Natural killer cell treated with Interleukin-12 subunit alpha and Interleukin-12 subunit beta and Interleukin-15 and Interleukin-18, amount 100 ng/mL, for 72 hours (primary cell): Measurements from ENCODE around the gene MIP. TPM values are rescaled to one million over a fixed set of nuclear protein-coding genes. Genes with fewer than 3 reads are reported as not detected.
"Not testable (repeated sequence)": the region's sequence is repeated elsewhere in the genome, so short reads cannot be mapped to it uniquely, and the experiment has no call there.

Source experiments
- ATAC-seq, 2 donors: fragments of 150-1000 bp; cut with Tn5 transposase in 1 of 2; sonication (Bioruptor Pico), chemical (Tn5 transposase) in 1 of 2; 2 replicates each; pipeline ENCODE4 v1.10.0; 2021
- DNase-seq: peaks from one replicate; pipeline ENCODE4 v3.0.0; 2022; ENCODE audit warnings: low spot score
- H3K27ac Mint-ChIP-seq, 2 donors: 1 replicate in 1 of 2; 2 replicates in 1 of 2; pipeline ENCODE4 v1.8.0; 2022; ENCODE audit warnings: mixed read lengths in 2 of 2, mild to moderate bottlenecking in 1 of 2, moderate library complexity in 1 of 2
- H3K27me3 Mint-ChIP-seq, 2 donors: 1 replicate in 1 of 2; 2 replicates in 1 of 2; pipeline ENCODE4 v1.8.0; 2022; ENCODE audit warnings: mixed read lengths in 2 of 2
- H3K36me3 Mint-ChIP-seq: one replicate; pipeline ENCODE4 v1.8.0; 2022; ENCODE audit warnings: mixed read lengths
- H3K4me1 Mint-ChIP-seq, 2 donors: 1 replicate in 1 of 2; 2 replicates in 1 of 2; pipeline ENCODE4 v1.8.0; 2022; ENCODE audit warnings: low read depth in 2 of 2, mixed read lengths in 2 of 2, mild to moderate bottlenecking in 1 of 2
- H3K4me3 Mint-ChIP-seq: one replicate; pipeline ENCODE4 v1.8.0; 2022; ENCODE audit warnings: mixed read lengths
- H3K9me3 Mint-ChIP-seq: 2 replicates; pipeline ENCODE4 v1.8.0; 2022; ENCODE audit warnings: mixed read lengths
- total RNA-seq, 2 donors: library from RNA; stranded (reverse); gene quantifications; one replicate each; pipeline ENCODE4 v1.2.3, GENCODE V29; 2022

MIP gene
- total RNA-seq, 2 donors from 2014 or later = 0.75 TPM; not detected in 1

DNA sequence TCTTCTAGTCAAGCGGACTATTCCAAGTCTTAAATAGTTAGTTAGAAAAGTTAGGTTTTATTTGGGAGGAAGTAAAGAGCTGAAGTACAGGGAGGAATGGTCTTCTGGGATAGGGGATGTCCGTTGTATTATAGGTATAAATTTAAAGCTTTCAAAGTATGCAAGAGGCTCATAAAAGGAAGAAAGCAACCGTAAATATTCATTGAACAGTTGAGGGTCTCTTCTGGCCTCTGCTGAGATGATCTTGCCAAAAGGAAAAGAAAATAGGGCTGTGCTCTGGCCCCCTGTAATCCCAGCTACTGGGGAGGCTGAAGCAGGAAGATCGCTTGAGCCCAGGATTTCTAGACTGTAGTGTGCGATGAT lies 4.9 kb downstream of the MIP start:
- H3K27ac Mint-ChIP-seq = peak overlapping the region; percentile 82 to 98
- ATAC-seq (no peak), DNase-seq (no peak)
- peaks cover 20 to 25% of the 10 kb centered on the region in 2 donors for H3K4me1 Mint-ChIP-seq
- H3K4me3 Mint-ChIP-seq = peak overlapping the region; percentile 87
- H3K9me3 Mint-ChIP-seq = no peaks in the 10 kb centered on the region
- H3K27me3 Mint-ChIP-seq = peaks cover 0 to 3% of the 10 kb centered on the region in 2 donors
- peaks cover 4% of the 10 kb centered on the region for H3K36me3 Mint-ChIP-seq

DNA sequence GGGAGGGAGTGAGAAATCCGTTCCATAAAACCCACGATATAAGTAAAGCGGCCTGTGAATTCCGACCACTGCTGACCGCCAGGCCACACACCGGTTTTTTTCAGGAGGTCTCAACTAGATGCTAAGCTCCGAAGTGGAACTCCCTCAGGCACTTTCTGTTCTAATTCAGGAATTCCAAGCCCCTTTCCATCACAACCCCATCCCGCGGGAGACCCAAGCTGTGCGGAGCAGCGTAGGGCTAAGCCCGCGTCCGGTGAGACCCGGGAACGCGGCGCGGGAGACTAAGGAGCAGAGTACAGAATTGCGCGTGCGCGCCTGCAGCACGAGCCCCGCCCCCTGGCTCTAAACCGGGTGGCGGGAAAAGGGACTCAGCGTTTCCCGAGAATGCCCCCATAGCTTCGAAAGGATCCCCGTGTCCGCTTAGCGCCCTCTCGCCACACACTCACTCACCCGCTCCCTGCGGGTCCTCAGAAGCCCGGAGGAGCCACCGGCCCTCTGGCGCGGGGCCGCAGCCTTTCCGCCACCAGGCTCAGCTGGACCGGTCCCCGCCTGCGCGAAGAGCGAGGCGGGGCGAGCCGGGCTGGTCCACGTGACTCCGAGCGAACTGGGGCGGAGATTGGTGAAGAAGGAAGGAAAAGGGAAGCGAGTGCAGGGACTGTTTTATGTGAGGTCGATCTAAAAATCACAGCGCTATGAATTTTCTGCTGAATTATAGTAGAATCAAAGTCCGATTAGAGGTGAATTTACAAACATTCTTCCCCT lies 5.4 kb downstream of the MIP start, which contains the start of gene TIMELESS:
TSS of gene TIMELESS (minus strand) at position 567 of the 762 bp plus-strand sequence. CDS start 15,256 bp downstream, outside the sequence.
- H3K4me1 Mint-ChIP-seq = peaks cover 22 to 25% of the 10 kb centered on the region in 2 donors
- H3K4me3 Mint-ChIP-seq = peak within 1 kb of the TSS; percentile 87
- ATAC-seq = peak; percentile 98
- H3K27ac Mint-ChIP-seq = peak within 1 kb of the TSS; percentile 82 to 98
- H3K9me3 Mint-ChIP-seq = no peaks in the 10 kb centered on the region
- peak; percentile 92 for DNase-seq
- peaks cover 0 to under 1% of the 10 kb centered on the region in 2 donors for H3K27me3 Mint-ChIP-seq
- peaks cover 5% of the 10 kb centered on the region for H3K36me3 Mint-ChIP-seq

DNA sequence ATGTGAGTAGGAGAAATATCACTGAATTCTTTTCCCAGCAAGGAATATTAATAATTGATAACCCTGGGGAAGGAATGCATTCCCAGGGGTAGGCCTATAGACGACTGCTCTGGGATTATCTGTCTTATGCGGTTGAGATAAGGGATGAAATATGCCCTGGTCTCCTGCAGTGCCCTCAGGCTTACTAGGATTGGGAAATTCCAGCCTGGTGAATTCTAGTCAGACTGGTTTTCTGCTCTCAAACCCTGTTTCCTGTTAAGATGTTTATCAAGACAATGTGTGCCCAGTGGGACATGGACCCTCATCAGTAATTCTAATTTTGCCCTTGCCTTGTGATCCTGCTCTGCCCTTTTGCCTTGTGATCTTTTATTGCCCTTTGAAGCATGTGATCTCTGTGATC lies 11.2 kb downstream of the MIP start:
- H3K4me1 Mint-ChIP-seq = peaks cover 14 to 16% of the 10 kb centered on the region in 2 donors
- not testable (repeated sequence) for H3K27me3 Mint-ChIP-seq, H3K9me3 Mint-ChIP-seq, H3K4me3 Mint-ChIP-seq, H3K36me3 Mint-ChIP-seq, DNase-seq, H3K27ac Mint-ChIP-seq, ATAC-seq

DNA sequence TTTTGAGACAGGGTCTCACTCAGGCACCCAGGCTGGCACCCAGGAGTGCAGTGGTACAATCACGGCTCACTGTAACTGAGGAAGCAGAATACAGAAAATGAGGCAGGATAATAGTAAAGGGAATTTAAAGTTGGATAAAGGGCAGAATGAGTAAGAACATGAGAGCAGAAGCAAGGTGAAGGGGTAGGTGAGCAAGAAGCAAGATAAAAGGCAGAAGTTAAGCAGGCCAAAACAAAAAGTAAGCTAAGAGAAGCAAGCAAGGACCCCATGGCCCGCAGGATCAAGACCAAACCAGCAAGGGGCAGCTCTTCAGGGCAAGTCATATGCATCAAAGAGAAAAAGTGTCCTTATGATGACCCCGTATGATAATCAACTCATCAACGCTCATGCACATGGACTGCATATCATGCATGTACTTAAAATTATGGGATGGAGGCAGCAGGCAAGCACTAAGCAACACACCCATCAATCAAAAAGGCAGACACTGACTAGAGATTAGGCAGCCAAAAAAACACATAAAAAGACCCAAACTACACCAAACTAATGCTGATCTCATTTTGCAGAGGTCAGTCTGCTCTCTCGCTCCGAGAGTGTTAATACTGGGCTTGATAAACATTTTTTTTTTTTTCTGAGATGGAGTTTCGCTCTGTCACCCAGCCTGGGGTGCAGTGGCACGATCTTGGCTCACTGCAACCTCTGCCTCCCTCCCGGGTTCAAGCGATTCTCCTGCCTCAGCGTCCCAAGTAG lies 16.9 kb downstream of the MIP start:
- Mint-ChIP-seq H3K27ac (no peak overlapping the region), H3K4me1 (peaks cover 0 to 5% of the 10 kb centered on the region in 2 donors), H3K36me3 (no peaks in the 10 kb centered on the region), H3K4me3 (no peak overlapping the region), H3K27me3 (no peaks in the 10 kb centered on the region), H3K9me3 (no peaks in the 10 kb centered on the region)
- DNase-seq (no peak), ATAC-seq (no peak)

DNA sequence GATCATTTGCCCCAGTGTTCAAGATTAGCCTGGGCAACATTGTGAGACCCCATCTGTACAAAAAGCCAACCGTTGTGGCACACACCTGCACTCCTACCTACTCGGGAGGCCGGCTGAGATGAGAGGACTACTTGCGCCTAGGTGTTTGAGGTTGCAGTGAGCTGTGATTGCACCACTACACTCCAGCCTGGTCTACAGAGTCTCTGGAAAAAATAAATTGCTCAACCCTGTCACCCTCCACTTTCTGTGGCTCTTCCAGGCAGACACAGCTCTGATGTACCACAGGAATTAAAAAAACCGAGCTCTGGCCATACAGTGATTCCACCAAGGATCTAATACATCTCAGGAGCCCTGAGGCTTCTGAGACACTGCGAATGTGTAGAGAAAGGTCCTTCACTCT lies 19.6 kb downstream of the MIP start:
- H3K27me3 Mint-ChIP-seq = no peaks in the 10 kb centered on the region
- no peak for DNase-seq
- peaks cover 4% of the 10 kb centered on the region for H3K36me3 Mint-ChIP-seq
- no peaks in the 10 kb centered on the region for H3K9me3 Mint-ChIP-seq
- H3K4me1 Mint-ChIP-seq = peaks cover 0 to 5% of the 10 kb centered on the region in 2 donors
- H3K27ac Mint-ChIP-seq = no peak overlapping the region
- no peak overlapping the region for H3K4me3 Mint-ChIP-seq
- no peak for ATAC-seq

DNA sequence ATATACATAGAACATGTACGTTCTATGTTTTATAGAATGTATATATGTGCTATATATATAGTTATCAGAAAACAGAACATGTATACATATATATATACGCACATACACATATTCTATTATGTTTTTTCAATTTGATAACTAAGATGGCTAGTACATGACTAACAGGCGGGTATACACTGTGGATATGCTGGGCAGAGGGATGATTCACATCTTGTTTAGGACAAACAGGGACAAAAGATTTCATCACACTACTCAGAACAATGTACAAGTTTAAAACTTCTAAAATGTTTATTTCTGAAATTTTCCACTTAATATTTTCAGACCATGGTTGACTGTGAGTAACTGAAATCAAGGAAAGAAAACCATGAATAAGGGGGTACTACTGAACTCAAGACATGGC lies 22.6 kb downstream of the MIP start:
- Mint-ChIP-seq H3K4me3 (no peak overlapping the region), H3K9me3 (no peaks in the 10 kb centered on the region), H3K4me1 (no peaks in the 10 kb centered on the region), H3K27me3 (no peaks in the 10 kb centered on the region), H3K27ac (no peak overlapping the region), H3K36me3 (peaks cover 9% of the 10 kb centered on the region)
- DNase-seq (no peak), ATAC-seq (no peak)

DNA sequence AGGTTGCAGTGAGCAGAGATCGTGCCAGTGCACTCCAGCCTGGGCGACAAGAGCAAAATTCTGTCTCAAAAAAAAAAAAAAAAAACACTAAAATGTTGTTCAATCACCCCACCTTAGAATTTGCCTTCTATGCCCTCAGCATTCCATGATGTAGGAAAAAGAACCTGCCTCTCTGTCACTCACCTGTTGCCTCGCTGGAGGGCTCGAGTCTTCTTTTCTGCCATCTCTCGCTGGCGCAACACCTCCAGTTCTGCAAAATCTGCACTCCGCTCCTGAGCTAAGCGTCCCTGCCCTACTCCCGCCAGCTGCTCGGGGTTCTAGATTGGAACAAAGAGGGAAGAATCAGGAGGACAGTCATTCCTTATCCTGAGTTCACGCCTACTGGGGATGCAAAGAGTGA lies 23.2 kb downstream of the MIP start:
- H3K9me3 Mint-ChIP-seq = no peaks in the 10 kb centered on the region
- peaks cover 9% of the 10 kb centered on the region for H3K36me3 Mint-ChIP-seq
- H3K4me1 Mint-ChIP-seq = no peaks in the 10 kb centered on the region
- no peak for DNase-seq
- no peak overlapping the region for H3K27ac Mint-ChIP-seq
- no peaks in the 10 kb centered on the region for H3K27me3 Mint-ChIP-seq
- no peak overlapping the region for H3K4me3 Mint-ChIP-seq
- ATAC-seq = no peak

DNA sequence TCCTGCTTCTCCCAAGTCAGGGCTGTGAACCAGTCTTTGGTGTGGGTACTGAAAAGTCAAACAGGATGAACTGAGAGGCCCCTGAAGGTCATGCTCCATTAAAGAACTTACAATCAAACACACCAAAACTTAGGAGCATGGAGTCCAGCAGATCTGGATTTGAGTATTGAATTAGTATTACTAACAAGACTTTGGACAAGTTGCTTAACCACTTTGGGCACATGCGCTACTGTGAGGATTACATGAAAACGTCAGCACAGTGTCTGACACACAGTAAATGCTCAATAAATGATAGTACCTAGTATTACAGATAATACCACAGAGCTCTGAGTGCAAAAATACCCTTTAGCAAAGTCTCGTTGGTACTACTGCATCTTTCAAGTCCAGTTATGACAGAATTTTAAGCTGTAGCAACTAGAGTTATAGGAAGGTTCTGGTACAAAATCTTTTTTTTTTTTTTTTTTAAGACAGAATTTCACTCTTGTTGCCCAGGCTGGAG lies 28.5 kb downstream of the MIP start:
- Mint-ChIP-seq H3K9me3 (no peaks in the 10 kb centered on the region), H3K4me1 (no peaks in the 10 kb centered on the region), H3K4me3 (no peak overlapping the region), H3K27ac (no peak overlapping the region), H3K36me3 (peaks cover 22% of the 10 kb centered on the region), H3K27me3 (no peaks in the 10 kb centered on the region)
- ATAC-seq (no peak), DNase-seq (no peak)

DNA sequence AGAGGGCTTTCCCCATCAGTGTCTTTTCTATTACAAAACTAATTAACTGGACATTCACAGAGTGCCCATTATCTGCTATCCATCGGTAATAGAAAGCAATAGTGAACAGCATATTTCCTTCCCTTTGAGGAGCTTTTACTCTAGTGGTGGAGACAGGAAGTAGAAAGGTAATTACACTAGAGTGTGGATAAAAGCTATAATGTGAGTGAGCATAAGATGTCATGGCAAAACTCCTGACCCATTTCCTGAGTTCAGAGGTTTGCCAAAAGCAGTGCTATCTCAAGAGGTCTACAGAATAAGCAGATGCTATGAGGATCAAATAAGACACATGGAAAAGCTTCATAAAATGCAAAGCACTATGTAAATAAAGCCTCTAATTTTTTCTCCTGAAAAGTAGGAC lies 29.3 kb downstream of the MIP start:
- no peaks in the 10 kb centered on the region for H3K27me3 Mint-ChIP-seq
- no peak for DNase-seq
- no peak overlapping the region for H3K27ac Mint-ChIP-seq
- ATAC-seq = no peak
- H3K9me3 Mint-ChIP-seq = no peaks in the 10 kb centered on the region
- H3K4me3 Mint-ChIP-seq = no peak overlapping the region
- no peaks in the 10 kb centered on the region for H3K4me1 Mint-ChIP-seq
- peaks cover 28% of the 10 kb centered on the region for H3K36me3 Mint-ChIP-seq

DNA sequence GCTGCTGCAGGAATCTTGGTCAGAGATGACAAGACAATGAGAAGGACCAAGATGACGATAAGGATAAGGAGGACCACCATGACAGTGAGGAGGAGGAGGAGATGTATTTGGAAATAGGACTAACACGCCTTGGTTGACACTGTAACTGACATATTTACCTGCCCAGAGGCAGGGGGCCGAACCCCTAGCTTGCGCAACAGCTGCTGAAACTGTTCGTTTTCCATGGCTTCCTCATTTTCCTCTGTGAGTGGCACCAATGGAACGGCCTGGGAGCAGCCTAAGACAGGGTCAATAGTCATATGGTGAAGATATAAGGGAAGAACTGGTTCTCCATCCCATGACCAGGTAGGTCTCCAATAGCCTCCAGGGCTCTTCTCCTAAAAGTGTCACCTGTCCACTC lies 34.0 kb downstream of the MIP start:
- DNase-seq (no peak), ATAC-seq (no peak)
- Mint-ChIP-seq H3K36me3 (peaks cover 28% of the 10 kb centered on the region), H3K9me3 (no peaks in the 10 kb centered on the region), H3K27me3 (no peaks in the 10 kb centered on the region), H3K4me1 (no peaks in the 10 kb centered on the region), H3K4me3 (no peak overlapping the region), H3K27ac (no peak overlapping the region)

DNA sequence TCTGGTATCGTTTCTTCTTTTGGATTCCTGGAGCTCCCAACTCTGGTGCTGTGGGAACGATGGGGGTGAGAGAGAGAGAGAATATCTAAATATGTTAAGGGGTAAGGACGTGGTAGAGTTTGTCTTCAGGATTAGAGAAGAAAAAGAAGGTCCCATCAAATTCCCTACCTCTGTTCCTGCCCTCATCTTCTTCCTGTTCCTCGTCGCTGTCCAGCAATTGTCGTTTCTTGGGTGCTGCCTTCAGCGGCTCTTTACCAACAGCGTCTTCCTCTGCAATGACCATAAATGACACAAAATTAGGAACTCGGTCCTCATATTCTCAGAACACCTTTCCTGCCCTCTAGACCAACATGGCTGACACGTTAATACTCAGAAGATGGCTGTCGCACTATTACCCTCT lies 36.7 kb downstream of the MIP start:
- H3K4me3 Mint-ChIP-seq = no peak overlapping the region
- H3K27ac Mint-ChIP-seq = no peak overlapping the region
- no peaks in the 10 kb centered on the region for H3K4me1 Mint-ChIP-seq
- no peaks in the 10 kb centered on the region for H3K9me3 Mint-ChIP-seq
- ATAC-seq (no peak), DNase-seq (no peak)
- no peaks in the 10 kb centered on the region for H3K27me3 Mint-ChIP-seq
- H3K36me3 Mint-ChIP-seq = peaks cover 27% of the 10 kb centered on the region

DNA sequence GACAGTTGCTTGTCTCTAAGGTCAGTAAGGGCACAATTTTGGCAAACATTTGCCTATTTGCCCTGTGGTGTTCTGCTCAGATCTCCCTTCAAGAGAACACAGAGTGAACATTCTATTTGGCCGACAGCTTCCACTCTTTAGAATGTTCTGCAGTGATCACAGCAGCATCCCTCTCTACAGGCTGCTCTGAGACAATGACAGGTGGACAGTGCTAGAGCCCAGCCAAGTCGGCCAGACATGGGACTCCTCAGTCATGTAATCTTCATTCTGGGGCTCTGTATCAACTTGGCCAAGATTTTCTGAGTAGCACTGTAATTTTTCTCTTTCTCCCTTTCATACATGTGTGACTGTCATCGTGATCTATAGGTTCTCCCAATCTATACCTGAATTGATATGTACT lies 40.1 kb downstream of the MIP start:
- Mint-ChIP-seq H3K9me3 (no peaks in the 10 kb centered on the region), H3K27me3 (no peaks in the 10 kb centered on the region), H3K27ac (no peak overlapping the region), H3K4me3 (no peak overlapping the region), H3K4me1 (no peaks in the 10 kb centered on the region), H3K36me3 (peaks cover 12% of the 10 kb centered on the region)
- ATAC-seq (no peak), DNase-seq (no peak)

DNA sequence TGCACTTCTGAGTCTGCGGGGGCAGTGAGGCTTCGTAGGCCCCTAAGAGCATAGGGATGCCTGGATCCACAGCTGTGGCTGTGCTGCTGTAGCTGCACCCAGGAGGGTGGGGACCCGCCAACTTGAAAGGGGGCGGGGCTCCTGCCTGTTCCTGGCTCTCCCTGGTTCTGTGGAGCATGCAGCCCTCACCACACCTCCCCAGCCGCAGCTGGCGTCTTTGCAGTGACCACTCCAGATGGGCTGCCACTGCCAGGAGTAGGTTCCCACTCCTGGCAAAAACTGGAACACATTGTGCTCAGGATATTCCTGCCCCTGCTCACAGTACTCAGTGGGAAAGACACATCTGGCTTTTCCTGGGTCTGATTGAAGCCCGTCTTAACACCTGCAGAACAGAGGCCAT lies 41.1 kb downstream of the MIP start:
- peaks cover 12% of the 10 kb centered on the region for H3K36me3 Mint-ChIP-seq
- H3K4me1 Mint-ChIP-seq = no peaks in the 10 kb centered on the region
- no peak overlapping the region for H3K4me3 Mint-ChIP-seq
- no peak for DNase-seq
- no peaks in the 10 kb centered on the region for H3K9me3 Mint-ChIP-seq
- no peak for ATAC-seq
- no peak overlapping the region for H3K27ac Mint-ChIP-seq
- H3K27me3 Mint-ChIP-seq = no peaks in the 10 kb centered on the region
